Hepatocyte (in vitro differentiated cells): ENCODE data around the gene PTPRD.

Experiments
- EZH2 ChIP-seq: fragments of 200-600 bp; sonication (generic); IDR thresholded peaks from 2 replicates; pipeline ENCODE4 v1.6.1; 2016; ENCODE audit warnings: antibody characterized with exemption, mild to moderate bottlenecking, borderline replicate concordance
- TF ChIP-seq, protein P1 (sequence below): fragments of 200-600 bp; sonication (generic); IDR thresholded peaks from 2 replicates; pipeline ENCODE4 v1.5.1; 2016; ENCODE audit warnings: antibody characterized with exemption, mild to moderate bottlenecking; ENCODE audit not compliant: poor library complexity

- TF ChIP-seq, protein P1, sequence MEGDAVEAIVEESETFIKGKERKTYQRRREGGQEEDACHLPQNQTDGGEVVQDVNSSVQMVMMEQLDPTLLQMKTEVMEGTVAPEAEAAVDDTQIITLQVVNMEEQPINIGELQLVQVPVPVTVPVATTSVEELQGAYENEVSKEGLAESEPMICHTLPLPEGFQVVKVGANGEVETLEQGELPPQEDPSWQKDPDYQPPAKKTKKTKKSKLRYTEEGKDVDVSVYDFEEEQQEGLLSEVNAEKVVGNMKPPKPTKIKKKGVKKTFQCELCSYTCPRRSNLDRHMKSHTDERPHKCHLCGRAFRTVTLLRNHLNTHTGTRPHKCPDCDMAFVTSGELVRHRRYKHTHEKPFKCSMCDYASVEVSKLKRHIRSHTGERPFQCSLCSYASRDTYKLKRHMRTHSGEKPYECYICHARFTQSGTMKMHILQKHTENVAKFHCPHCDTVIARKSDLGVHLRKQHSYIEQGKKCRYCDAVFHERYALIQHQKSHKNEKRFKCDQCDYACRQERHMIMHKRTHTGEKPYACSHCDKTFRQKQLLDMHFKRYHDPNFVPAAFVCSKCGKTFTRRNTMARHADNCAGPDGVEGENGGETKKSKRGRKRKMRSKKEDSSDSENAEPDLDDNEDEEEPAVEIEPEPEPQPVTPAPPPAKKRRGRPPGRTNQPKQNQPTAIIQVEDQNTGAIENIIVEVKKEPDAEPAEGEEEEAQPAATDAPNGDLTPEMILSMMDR = peak; percentile 22
- TF ChIP-seq EZH2 = no peak
Measured at GRCh38 chr9:8514760-8515159, 2098.0 kb downstream of the PTPRD start.
